IMR-90 (cell line): Measurements from ENCODE around the gene RTN4RL2. TPM values are rescaled to one million over a fixed set of nuclear protein-coding genes. Genes with fewer than 3 reads are reported as not detected.

ENCODE experiments used
- ATAC-seq: fragments of 200-7000 bp; cut with Tn5 transposase; 2 replicates; pipeline ENCODE4 v1.9.1; 2020; ENCODE audit warnings: low read depth, mild to moderate bottlenecking, moderate library complexity
- BruUV-seq: library from RNA; stranded (reverse); fragments of 400-500 nt; replicated peaks from 2 replicates; lab custom pipeline; 2021; lab: Mats Ljungman, UMichigan
- CTCF ChIA-PET: fragments of 300-600 bp; formaldehyde crosslinking; extraction: SDS; loops from one replicate; lab custom pipeline; 2021; ENCODE audit warnings: antibody characterized with exemption; lab: Yijun Ruan, JAX
- POLR2A ChIA-PET: fragments of 300-600 bp; sonication (Branson Sonifier 250); formaldehyde crosslinking; loops from one replicate; lab custom pipeline; 2022; ENCODE audit warnings: antibody characterized with exemption; ENCODE audit not compliant: unreplicated experiment; lab: Charles Lee
- DNase-seq: peaks from one replicate; pipeline ENCODE4 v3.0.0; 2013
- H2AFZ ChIP-seq: replicated peaks from 2 replicates; pipeline ENCODE3; 2013; ENCODE audit warnings: low read length, mild to moderate bottlenecking; ENCODE audit not compliant: poor library complexity
- H2AK5ac ChIP-seq: 2 replicates; pipeline ENCODE4 v1.6.1; 2013; ENCODE audit warnings: low read depth, low read length, inconsistent platforms
- H2AK9ac ChIP-seq: replicated peaks from 2 replicates; pipeline ENCODE3; 2013; ENCODE audit warnings: mild to moderate bottlenecking, low read depth, low read length, moderate library complexity; ENCODE audit not compliant: poor library complexity
- H2BK120ac ChIP-seq: 2 replicates; pipeline ENCODE4 v1.6.1; 2013; ENCODE audit warnings: low read depth, low read length, inconsistent platforms
- H2BK15ac ChIP-seq: 3 replicates; pipeline ENCODE4 v1.6.1; 2013; ENCODE audit warnings: low read depth, low read length, inconsistent platforms
- H2BK20ac ChIP-seq: 2 replicates; pipeline ENCODE4 v1.6.1; 2013; ENCODE audit warnings: low read depth, mild to moderate bottlenecking, inconsistent platforms, low read length, moderate library complexity
- H2BK5ac ChIP-seq: 2 replicates; pipeline ENCODE4 v1.6.1; 2013; ENCODE audit warnings: mild to moderate bottlenecking, low read depth, low read length, inconsistent platforms; ENCODE audit not compliant: poor library complexity, severe bottlenecking
- H3K14ac ChIP-seq: replicated peaks from 2 replicates; pipeline ENCODE4 v1.6.1; 2013; ENCODE audit warnings: low read depth, low read length, inconsistent platforms
- H3K18ac ChIP-seq: 2 replicates; pipeline ENCODE4 v1.6.1; 2013; ENCODE audit warnings: low read depth, low read length, control low read depth
- H3K23ac ChIP-seq: 2 replicates; pipeline ENCODE4 v1.6.1; 2013; ENCODE audit warnings: low read depth, low read length, inconsistent platforms
- H3K27ac ChIP-seq: 2 replicates; pipeline ENCODE4 v1.5.1; 2013; ENCODE audit warnings: mild to moderate bottlenecking, control low read depth, low read length; ENCODE audit not compliant: insufficient read depth
- H3K27me3 ChIP-seq: 2 replicates; pipeline ENCODE4 v1.6.1; 2013; ENCODE audit warnings: low read length; ENCODE audit not compliant: control insufficient read depth, insufficient read depth
- H3K36me3 ChIP-seq: 2 replicates; pipeline ENCODE4 v1.6.1; 2013; ENCODE audit warnings: low read length, mixed read lengths; ENCODE audit not compliant: control insufficient read depth, insufficient read depth
- H3K4ac ChIP-seq: 2 replicates; pipeline ENCODE4 v1.6.1; 2013; ENCODE audit warnings: low read depth, low read length, inconsistent platforms
- H3K4me1 ChIP-seq: 2 replicates; pipeline ENCODE4 v1.6.1; 2013; ENCODE audit warnings: low read length, mixed read lengths; ENCODE audit not compliant: control insufficient read depth, insufficient read depth
- H3K4me2 ChIP-seq: 2 replicates; pipeline ENCODE4 v1.6.1; 2013; ENCODE audit warnings: low read depth, mild to moderate bottlenecking, control low read depth, low read length, moderate library complexity
- H3K4me3 ChIP-seq: 2 replicates; pipeline ENCODE4 v1.5.1; 2013; ENCODE audit warnings: low read depth, mild to moderate bottlenecking, control low read depth, low read length, moderate library complexity; ENCODE audit not compliant: insufficient read depth
- H3K56ac ChIP-seq: 2 replicates; pipeline ENCODE4 v1.6.1; 2013; ENCODE audit warnings: low read length, inconsistent platforms; ENCODE audit not compliant: insufficient read depth; ENCODE audit errors: extremely low read depth
- H3K79me1 ChIP-seq, 2 experiments: 2 replicates each; pipeline ENCODE4 v1.6.1; 2013; ENCODE audit warnings: low read length in 2 of 2, inconsistent platforms in 1 of 2, low read depth in 1 of 2
- H3K9ac ChIP-seq: 2 replicates; pipeline ENCODE4 v1.6.1; 2013; ENCODE audit warnings: low read depth, low read length, control low read depth
- H3K9me1 ChIP-seq: 2 replicates; pipeline ENCODE4 v1.6.1; 2013; ENCODE audit warnings: low read length, inconsistent platforms; ENCODE audit not compliant: insufficient read depth
- H3K9me3 ChIP-seq: 2 replicates; pipeline ENCODE4 v1.6.1; 2013; ENCODE audit warnings: low read length; ENCODE audit not compliant: control insufficient read depth, insufficient read depth
- H4K20me1 ChIP-seq: 2 replicates; pipeline ENCODE4 v1.6.1; 2013; ENCODE audit warnings: low read length, inconsistent platforms; ENCODE audit not compliant: insufficient read depth
- H4K5ac ChIP-seq: 2 replicates; pipeline ENCODE4 v1.6.1; 2013; ENCODE audit warnings: mild to moderate bottlenecking, low read depth, low read length, control low read depth
- H4K8ac ChIP-seq, 2 experiments: 2 replicates each; pipeline ENCODE4 v1.6.1; 2013; ENCODE audit warnings: low read depth in 2 of 2, low read length in 2 of 2, control low read depth in 1 of 2, inconsistent platforms in 1 of 2
- H4K91ac ChIP-seq: 2 replicates; pipeline ENCODE4 v1.6.1; 2013; ENCODE audit warnings: low read depth, low read length, inconsistent platforms; ENCODE audit not compliant: insufficient read depth
- BHLHE40 ChIP-seq: fragments of 150-350 bp; IDR thresholded peaks from 2 replicates; pipeline ENCODE4 v1.6.1; 2016; ENCODE audit warnings: mild to moderate bottlenecking, low read depth, low read length
- CEBPB ChIP-seq: IDR thresholded peaks from 2 replicates; pipeline ENCODE4 v1.6.1; 2012; ENCODE audit warnings: low read depth, low read length, improper control_type of control experiment
- CHD1 ChIP-seq: IDR thresholded peaks from 2 replicates; pipeline ENCODE4 v1.6.1; 2012; ENCODE audit warnings: low read depth, low read length, improper control_type of control experiment
- CTCF ChIP-seq: conservative IDR thresholded peaks from 2 replicates; pipeline ENCODE4 v1.5.1; 2012; ENCODE audit warnings: mild to moderate bottlenecking, low read depth, low read length, improper control_type of control experiment
- ELK1 ChIP-seq: fragments of 150-350 bp; IDR thresholded peaks from 2 replicates; pipeline ENCODE4 v1.6.1; 2016; ENCODE audit warnings: low read depth, mild to moderate bottlenecking, low read length, moderate library complexity, borderline replicate concordance
- FOS ChIP-seq: fragments of 150-350 bp; IDR thresholded peaks from 2 replicates; pipeline ENCODE4 v1.6.1; 2016; ENCODE audit warnings: low read depth, low read length
- MAFK ChIP-seq: IDR thresholded peaks from 2 replicates; pipeline ENCODE4 v1.6.1; 2012; ENCODE audit warnings: low read depth, low read length, improper control_type of control experiment
- MAZ ChIP-seq: IDR thresholded peaks from 2 replicates; pipeline ENCODE4 v1.6.1; 2012; ENCODE audit warnings: low read depth, mild to moderate bottlenecking, low read length, improper control_type of control experiment, moderate library complexity, borderline replicate concordance
- MXI1 ChIP-seq: IDR thresholded peaks from 2 replicates; pipeline ENCODE4 v1.6.1; 2012; ENCODE audit warnings: low read depth, mild to moderate bottlenecking, low read length, moderate library complexity, borderline replicate concordance
- NFE2L2 ChIP-seq: fragments of 150-350 bp; IDR thresholded peaks from 2 replicates; pipeline ENCODE4 v1.6.1; 2016; ENCODE audit warnings: low read depth, mild to moderate bottlenecking, low read length
- POLR2A ChIP-seq: IDR thresholded peaks from 2 replicates; pipeline ENCODE4 v1.6.1; 2012; ENCODE audit warnings: mild to moderate bottlenecking, low read depth, low read length
- RAD21 ChIP-seq: IDR thresholded peaks from 2 replicates; pipeline ENCODE4 v1.6.1; 2012; ENCODE audit warnings: low read length, improper control_type of control experiment
- RCOR1 ChIP-seq: IDR thresholded peaks from 2 replicates; pipeline ENCODE4 v1.6.1; 2012; ENCODE audit warnings: mild to moderate bottlenecking, low read length, improper control_type of control experiment; ENCODE audit not compliant: insufficient replicate concordance
- RFX5 ChIP-seq: IDR thresholded peaks from 2 replicates; pipeline ENCODE4 v1.8.0; 2012; ENCODE audit warnings: low read depth, mild to moderate bottlenecking, low read length, moderate library complexity
- SMC3 ChIP-seq: fragments of 150-350 bp; IDR thresholded peaks from 2 replicates; pipeline ENCODE4 v1.6.1; 2016; ENCODE audit warnings: low read depth, mild to moderate bottlenecking, antibody characterized with exemption, low read length, moderate library complexity
- USF2 ChIP-seq: fragments of 150-350 bp; IDR thresholded peaks from 2 replicates; pipeline ENCODE4 v1.6.1; 2017; ENCODE audit warnings: mild to moderate bottlenecking, antibody characterized with exemption, low read length, low read depth
- WGBS, 2 experiments: methylation state at CpG; one replicate each; pipeline versions ENCODE4 v1.1.5 to v1.1.7; 2013; ENCODE audit warnings: missing lambda C conversion rate in 2 of 2; ENCODE audit not compliant: insufficient read length in 1 of 2; ENCODE audit errors: extremely low coverage in 2 of 2; 5-methylcytosine and 5-hydroxymethylcytosine counted together
- dilution Hi-C: fragments of 300-500 bp; cut with HindIII; formaldehyde crosslinking; loops from one replicate; pipeline ENCODE4 v1.14.3; 2018; ENCODE audit warnings: low sequenced_read_pairs; ENCODE audit not compliant: unreplicated experiment
- in situ Hi-C: fragments of 300-500 bp; cut with MboI; formaldehyde crosslinking; loops from 3 replicates; pipeline ENCODE4 v1.14.3; 2019; ENCODE audit warnings: low sequenced_read_pairs, inconsistent platforms, mixed read lengths
- intact Hi-C: fragments of 100-400 bp; cut with micrococcal nuclease; formaldehyde crosslinking; loops from 2 replicates; pipeline ENCODE4 v1.10.0; 2022
- polyA plus RNA-seq, 3 experiments: library from polyadenylated mRNA; depleted of rRNA; stranded (reverse); fragments of >200 nt; gene quantifications; 2 replicates each; pipeline ENCODE4 v1.2.3, GENCODE V29; 2012; ENCODE audit warnings: low replicate concordance in 1 of 3
- total RNA-seq: library from RNA; depleted of rRNA; stranded (reverse); fragments of >200 nt; gene quantifications from 2 replicates; pipeline ENCODE4 v1.2.3, GENCODE V29; 2012

Gene RTN4RL2
- total and polyA plus RNA-seq, 2 of the 4 experiments (the other 2 are of a cell fraction), result 1.5 TPM; not detected in 1

GRCh38 chr11:57440744-57441414 is 19.4 kb upstream of the RTN4RL2 start:
- Histone ChIP-seq H2BK5ac (no peak overlapping the region), H3K27ac (peak overlapping the region; percentile 25; the same call in 1 of the 2 replicates), H2BK15ac (no peak overlapping the region), H3K79me1 (no peaks in the 10 kb centered on the region), H3K36me3 (no peaks in the 10 kb centered on the region), H2BK120ac (no peak overlapping the region), H2AK9ac (no peak overlapping the region), H2AK5ac (no peak overlapping the region), H3K23ac (no peak overlapping the region), H3K4me1 (no peaks in the 10 kb centered on the region), H3K27me3 (no peaks in the 10 kb centered on the region), H2BK20ac (no peak overlapping the region), H4K20me1 (no peaks in the 10 kb centered on the region), H3K14ac (no peak overlapping the region; the same call in 1 of the 2 replicates), H4K5ac (no peak overlapping the region), H3K4me3 (no peak overlapping the region), H3K4ac (0 out of 2 replicates have a peak overlapping the region, but pooled peaks have one; percentile 5), H3K9ac (no peak overlapping the region), H3K9me1 (no peaks in the 10 kb centered on the region), H3K18ac (no peak overlapping the region), H3K4me2 (no peak overlapping the region), H2AFZ (no peak overlapping the region), H3K9me3 (no peaks in the 10 kb centered on the region), H4K91ac (no peak overlapping the region), H3K56ac (no peak overlapping the region), H4K8ac (no peak overlapping the region)
- no peak for DNase-seq
- in situ Hi-C loops (no loop called here), dilution Hi-C loops (no loop called here), intact Hi-C loops (no loop called here)
- no TSS peak for BruUV-seq
- peak; percentile 71 for ATAC-seq
- ChIA-PET POLR2A (no interaction called here), CTCF (no interaction called here)
- TF ChIP-seq POLR2A (no peak), CTCF (no peak), ELK1 (no peak), RFX5 (no peak), CHD1 (no peak), CEBPB (no peak), MAFK (no peak), BHLHE40 (no peak), USF2 (no peak), RAD21 (no peak), MAZ (no peak), RCOR1 (no peak), NFE2L2 (no peak), MXI1 (no peak), FOS (no peak), SMC3 (no peak)
- WGBS, 2 experiments, result no CpG with 5 or more reads among the region's 4 CpGs
